KOPT-K1 (cell line): ENCODE data around the gene DNAJC1.

ENCODE experiments used
- H3K27ac ChIP-seq: fragments of 200-600 bp; sonication (generic); 2 replicates; pipeline ENCODE4 v1.5.1; 2016; ENCODE audit warnings: antibody characterized with exemption, mild to moderate bottlenecking, low read depth, low read length; ENCODE audit not compliant: poor library complexity, severe bottlenecking
- H3K36me3 ChIP-seq: fragments of 200-600 bp; sonication (generic); 2 replicates; pipeline ENCODE4 v1.5.1; 2017; ENCODE audit warnings: antibody characterized with exemption, mild to moderate bottlenecking, low read length, moderate library complexity; ENCODE audit not compliant: insufficient read depth
- H3K9me3 ChIP-seq: fragments of 200-600 bp; sonication (generic); 2 replicates; pipeline ENCODE4 v1.5.1; 2017; ENCODE audit warnings: antibody characterized with exemption, low read length, mild to moderate bottlenecking; ENCODE audit not compliant: insufficient read depth, poor library complexity, severe bottlenecking

DNAJC1 gene

GRCh38 chr10:21764466-21765189 is 238.9 kb downstream of the DNAJC1 start:
- no peak overlapping the region for H3K27ac ChIP-seq
- no peaks in the 10 kb centered on the region for H3K9me3 ChIP-seq
- H3K36me3 ChIP-seq, result no peaks in the 10 kb centered on the region

GRCh38 chr10:21760332-21760731 is 243.2 kb downstream of the DNAJC1 start:
- Histone ChIP-seq H3K36me3 (0 out of 2 replicates have a peak, but pooled peaks cover 5% of the 10 kb centered on the region), H3K9me3 (no peaks in the 10 kb centered on the region)

GRCh38 chr10:21759232-21759631 is 244.3 kb downstream of the DNAJC1 start:
- Histone ChIP-seq H3K36me3 (0 out of 2 replicates have a peak, but pooled peaks cover 5% of the 10 kb centered on the region), H3K27ac (no peak overlapping the region), H3K9me3 (no peaks in the 10 kb centered on the region)

More at GRCh38 chr10:21760332-21760731, 243.2 kb downstream of the DNAJC1 start:
- H3K27ac ChIP-seq, result no peak overlapping the region

GRCh38 chr10:21758696-21759095 is 244.8 kb downstream of the DNAJC1 start:
- no peak overlapping the region for H3K27ac ChIP-seq
- H3K9me3 ChIP-seq, result no peaks in the 10 kb centered on the region
- H3K36me3 ChIP-seq, result 0 out of 2 replicates have a peak, but pooled peaks cover 5% of the 10 kb centered on the region

- Histone ChIP-seq H3K27ac (no peak overlapping the region), H3K9me3 (no peaks in the 10 kb centered on the region), H3K36me3 (0 out of 2 replicates have a peak, but pooled peaks cover 5% of the 10 kb centered on the region)
Observed at GRCh38 chr10:21758239-21758638, 245.3 kb downstream of the DNAJC1 start.

GRCh38 chr10:21757185-21757901 is 246.2 kb downstream of the DNAJC1 start:
- H3K9me3 ChIP-seq, result no peaks in the 10 kb centered on the region
- 0 out of 2 replicates have a peak, but pooled peaks cover 5% of the 10 kb centered on the region for H3K36me3 ChIP-seq
- H3K27ac ChIP-seq, result no peak overlapping the region

- Histone ChIP-seq H3K9me3 (no peaks in the 10 kb centered on the region), H3K27ac (no peak overlapping the region), H3K36me3 (0 out of 2 replicates have a peak, but pooled peaks cover 5% of the 10 kb centered on the region)
Observed at GRCh38 chr10:21756707-21757106, 246.8 kb downstream of the DNAJC1 start.

- Histone ChIP-seq H3K36me3 (0 out of 2 replicates have a peak, but pooled peaks cover 5% of the 10 kb centered on the region), H3K9me3 (no peaks in the 10 kb centered on the region), H3K27ac (no peak overlapping the region)
Observed at GRCh38 chr10:21754410-21755011, 249.0 kb downstream of the DNAJC1 start.

GRCh38 chr10:21753497-21754270 is 249.8 kb downstream of the DNAJC1 start:
- H3K36me3 ChIP-seq, result no peaks in the 10 kb centered on the region
- no peak overlapping the region for H3K27ac ChIP-seq
- H3K9me3 ChIP-seq, result no peaks in the 10 kb centered on the region

GRCh38 chr10:21751341-21752310 is 251.9 kb downstream of the DNAJC1 start:
- no peak overlapping the region for H3K27ac ChIP-seq
- H3K9me3 ChIP-seq, result no peaks in the 10 kb centered on the region
- H3K36me3 ChIP-seq, result no peaks in the 10 kb centered on the region

GRCh38 chr10:21750424-21750823 is 253.1 kb downstream of the DNAJC1 start:
- H3K36me3 ChIP-seq, result no peaks in the 10 kb centered on the region
- H3K9me3 ChIP-seq, result no peaks in the 10 kb centered on the region
- H3K27ac ChIP-seq, result no peak overlapping the region

- Histone ChIP-seq H3K36me3 (peaks cover under 1% of the 10 kb centered on the region), H3K9me3 (no peaks in the 10 kb centered on the region), H3K27ac (no peak overlapping the region)
Observed at GRCh38 chr10:21749788-21750187, 253.7 kb downstream of the DNAJC1 start.

- no peaks in the 10 kb centered on the region for H3K9me3 ChIP-seq
- H3K36me3 ChIP-seq, result peaks cover 19% of the 10 kb centered on the region
- H3K27ac ChIP-seq, result no peak overlapping the region
Observed at GRCh38 chr10:21747809-21748208, 255.7 kb downstream of the DNAJC1 start.

GRCh38 chr10:21746118-21746517 is 257.4 kb downstream of the DNAJC1 start:
- H3K27ac ChIP-seq, result peak overlapping the region; percentile 13
- no peaks in the 10 kb centered on the region for H3K9me3 ChIP-seq
- peaks cover 36% of the 10 kb centered on the region for H3K36me3 ChIP-seq
